Glutamatergic neuron (in vitro differentiated cells): ENCODE measurements around the gene CCND1. TPM values are rescaled to one million over a fixed set of nuclear protein-coding genes. Genes with fewer than 3 reads are reported as not detected.

Source experiments
- DNase-seq: peaks from one replicate; pipeline ENCODE4 v3.0.0; 2022
- H3K27ac Mint-ChIP-seq: one replicate; pipeline ENCODE4 v1.8.0; 2020; ENCODE audit warnings: mild to moderate bottlenecking, mixed read lengths, inconsistent platforms; ENCODE audit not compliant: unreplicated experiment
- H3K27me3 Mint-ChIP-seq: one replicate; pipeline ENCODE4 v1.8.0; 2020; ENCODE audit warnings: mild to moderate bottlenecking, moderate library complexity, mixed read lengths, inconsistent platforms; ENCODE audit not compliant: unreplicated experiment
- H3K36me3 Mint-ChIP-seq: one replicate; pipeline ENCODE4 v1.8.0; 2020; ENCODE audit warnings: mild to moderate bottlenecking, mixed read lengths, inconsistent platforms; ENCODE audit not compliant: unreplicated experiment
- H3K4me1 Mint-ChIP-seq: one replicate; pipeline ENCODE4 v1.8.0; 2020; ENCODE audit warnings: mild to moderate bottlenecking, low read depth, mixed read lengths, inconsistent platforms; ENCODE audit not compliant: unreplicated experiment
- H3K4me3 Mint-ChIP-seq: one replicate; pipeline ENCODE4 v1.8.0; 2020; ENCODE audit warnings: mild to moderate bottlenecking, mixed read lengths, inconsistent platforms; ENCODE audit not compliant: unreplicated experiment
- H3K9me3 Mint-ChIP-seq: one replicate; pipeline ENCODE4 v1.8.0; 2020; ENCODE audit warnings: mild to moderate bottlenecking, moderate library complexity, mixed read lengths, inconsistent platforms; ENCODE audit not compliant: unreplicated experiment
- CTCF ChIP-seq: fragments of 200-600 bp; sonication (generic); IDR thresholded peaks from one replicate; pipeline ENCODE4 v1.5.0; 2021; ENCODE audit not compliant: partially characterized antibody, unreplicated experiment
- total RNA-seq: library from RNA; stranded (reverse); fragmentation: NEBNext Ultra II Directional; extraction: Animal tissue kit (Norgen Biotek cat#: 25700); gene quantifications from one replicate; pipeline ENCODE4 v1.2.1, GENCODE V29; 2021; ENCODE audit not compliant: unreplicated experiment

The CCND1 gene
- total RNA-seq, 1 donor from 2014 or later, result 36.1 TPM

DNA sequence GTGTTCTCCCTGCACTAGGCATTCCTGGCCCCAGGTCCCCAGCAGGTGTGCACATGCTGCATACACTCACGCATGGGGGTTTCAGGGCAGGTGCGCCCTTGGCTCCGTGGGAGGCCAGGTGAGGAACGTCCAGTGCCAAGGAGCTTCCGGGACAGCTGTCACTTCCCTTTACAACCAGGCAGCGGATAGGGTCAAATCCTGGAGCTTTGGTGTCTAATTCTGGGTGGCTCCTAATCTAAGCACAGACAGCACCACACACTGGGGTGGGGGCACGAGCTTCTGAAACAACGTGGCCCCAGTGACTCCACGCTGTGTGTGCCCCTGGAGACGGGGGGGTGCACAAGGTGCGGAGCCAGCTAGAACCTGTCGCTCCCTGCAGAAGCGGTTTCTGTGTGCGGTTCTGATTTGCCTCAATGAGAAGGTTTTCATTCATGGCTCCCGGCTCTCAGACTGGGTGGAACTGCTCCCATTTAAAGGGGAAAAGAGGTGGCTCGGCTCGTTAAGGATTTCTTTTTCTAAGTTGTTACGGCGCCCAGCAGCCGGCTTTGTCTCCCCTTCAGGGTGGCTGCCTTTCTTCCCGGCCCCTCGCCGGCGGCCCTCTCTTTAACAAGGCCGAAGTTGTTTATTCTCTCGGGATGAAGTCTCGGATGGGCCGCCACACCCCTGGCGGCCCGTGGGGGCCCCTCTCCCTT is 5.0 kb downstream of the CCND1 start:
- no peak overlapping the region for H3K4me3 Mint-ChIP-seq
- DNase-seq, result no peak

DNA sequence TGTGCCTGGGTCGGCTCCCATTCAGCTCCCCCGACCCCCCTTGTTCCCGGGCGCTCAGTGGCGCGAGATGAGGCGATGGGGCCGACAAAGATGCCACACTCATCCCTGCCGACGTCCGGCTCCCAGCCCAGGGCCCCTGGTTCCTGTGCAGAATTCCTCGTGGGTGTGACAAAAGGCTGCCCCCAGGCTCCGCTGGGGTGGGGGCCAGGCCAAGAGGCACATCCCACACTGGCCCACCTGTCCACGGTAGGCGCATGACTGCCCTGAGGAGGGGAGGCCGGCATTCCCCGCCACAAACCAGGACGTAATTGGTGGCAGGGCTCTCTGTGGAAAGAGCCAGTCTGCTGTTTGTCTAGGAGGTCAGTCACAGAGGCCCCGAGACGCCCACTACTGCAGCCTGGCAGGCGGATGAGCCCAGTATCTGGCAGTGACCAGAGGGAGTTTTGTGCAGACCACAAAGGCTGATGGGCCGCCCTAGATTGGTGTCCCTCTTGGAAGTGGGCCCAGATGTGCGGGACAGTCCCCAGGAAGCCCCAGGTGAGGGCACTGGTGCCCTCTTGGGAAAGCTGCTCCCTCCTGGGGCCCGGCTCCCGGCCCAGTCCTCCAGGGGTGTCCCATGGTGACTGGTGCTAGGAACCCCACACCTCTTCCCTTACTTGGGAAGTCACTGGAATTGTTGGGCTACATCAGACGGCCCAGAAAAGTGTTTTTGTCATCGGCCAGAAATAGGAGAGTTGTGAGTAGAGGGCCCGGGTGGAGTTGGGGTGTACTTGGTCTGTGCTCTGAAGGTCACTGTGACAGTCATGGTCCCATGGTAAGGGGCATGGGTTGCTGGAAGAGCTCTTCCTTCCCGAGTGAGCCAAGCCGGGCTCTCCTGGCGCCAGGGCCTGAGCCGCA is 5.8 kb downstream of the CCND1 start:
- Mint-ChIP-seq H3K27me3 (no peaks in the 10 kb centered on the region), H3K4me3 (no peak overlapping the region), H3K9me3 (peaks cover 3% of the 10 kb centered on the region), H3K4me1 (peaks cover 2% of the 10 kb centered on the region), H3K36me3 (no peaks in the 10 kb centered on the region), H3K27ac (no peak overlapping the region)
- DNase-seq, result no peak
- TF ChIP-seq CTCF, result no peak

More for the DNA sequence above, 5.0 kb downstream of the CCND1 start:
- H3K36me3 Mint-ChIP-seq, result no peaks in the 10 kb centered on the region
- peaks cover 4% of the 10 kb centered on the region for H3K9me3 Mint-ChIP-seq
- no peaks in the 10 kb centered on the region for H3K27me3 Mint-ChIP-seq
- peaks cover 2% of the 10 kb centered on the region for H3K4me1 Mint-ChIP-seq
- no peak overlapping the region for H3K27ac Mint-ChIP-seq
- TF ChIP-seq CTCF, result no peak

GRCh38 chr11:69647390-69647748 is 6.4 kb downstream of the CCND1 start:
- Mint-ChIP-seq H3K36me3 (no peaks in the 10 kb centered on the region), H3K27me3 (peaks cover 2% of the 10 kb centered on the region), H3K4me3 (no peak overlapping the region), H3K27ac (no peak overlapping the region), H3K9me3 (peaks cover 3% of the 10 kb centered on the region), H3K4me1 (peaks cover 2% of the 10 kb centered on the region)
- no peak for DNase-seq
- no peak for TF ChIP-seq CTCF

DNA sequence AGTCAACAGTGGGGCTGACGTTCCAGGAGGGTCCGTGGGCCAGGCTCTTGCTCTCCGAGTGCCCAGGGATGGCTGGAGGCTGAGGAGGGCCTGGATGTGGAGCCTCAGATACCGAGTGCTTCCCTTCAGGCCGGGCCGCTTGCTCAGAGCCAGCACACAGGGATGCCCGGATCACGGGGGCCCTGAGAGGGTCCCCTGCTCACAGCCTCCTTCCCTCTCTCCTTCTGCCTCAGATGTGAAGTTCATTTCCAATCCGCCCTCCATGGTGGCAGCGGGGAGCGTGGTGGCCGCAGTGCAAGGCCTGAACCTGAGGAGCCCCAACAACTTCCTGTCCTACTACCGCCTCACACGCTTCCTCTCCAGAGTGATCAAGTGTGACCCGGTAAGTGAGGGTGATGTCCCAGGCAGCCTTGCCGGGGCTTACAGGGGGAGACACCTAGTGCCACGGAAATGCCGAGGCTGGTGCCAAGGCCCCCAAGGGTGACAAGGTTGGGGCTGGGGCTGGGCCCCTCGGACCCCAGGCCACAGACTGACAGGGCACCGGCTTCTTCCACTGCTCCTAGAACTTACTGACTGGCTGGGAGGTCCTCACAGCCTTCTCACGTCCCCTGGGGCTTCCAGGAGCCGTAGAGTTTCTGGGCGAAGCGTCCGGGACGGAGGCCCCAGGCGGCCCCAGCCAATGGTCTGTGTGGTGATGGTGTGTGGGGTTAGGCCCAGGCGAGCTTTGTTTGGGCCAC is 7.0 kb downstream of the CCND1 start:
- Mint-ChIP-seq H3K36me3 (no peaks in the 10 kb centered on the region), H3K4me1 (peaks cover 2% of the 10 kb centered on the region), H3K27me3 (peaks cover 2% of the 10 kb centered on the region), H3K27ac (no peak overlapping the region), H3K9me3 (peaks cover 3% of the 10 kb centered on the region), H3K4me3 (no peak overlapping the region)
- TF ChIP-seq CTCF, result no peak
- no peak for DNase-seq
